ENCODE results near the gene MAN2B2.

MAN2B2 gene

GRCh38 chr4:6568148-6568547 lies 6.8 kb upstream of the MAN2B2 start:
- DNase-seq = no peak

GRCh38 chr4:6568689-6569332 lies 6.2 kb upstream of the MAN2B2 start:
- DNase-seq = no peak

- DNase-seq = no peak
Observed at GRCh38 chr4:6571608-6572007, 3.4 kb upstream of the MAN2B2 start.

GRCh38 chr4:6573551-6573950 lies 1.4 kb upstream of the MAN2B2 start:
- no peak for DNase-seq

- no peak for DNase-seq
Observed at GRCh38 chr4:6573986-6574746, 823 bp upstream of the MAN2B2 start.

- DNase-seq = no peak
Observed at GRCh38 chr4:6575503-6576240, 683 bp downstream of the MAN2B2 start.

GRCh38 chr4:6576512-6576911 lies 1.5 kb downstream of the MAN2B2 start:
- no peak for DNase-seq

- DNase-seq = no peak
Observed at GRCh38 chr4:6576932-6577331, 1.9 kb downstream of the MAN2B2 start.

GRCh38 chr4:6577409-6577808 lies 2.4 kb downstream of the MAN2B2 start:
- DNase-seq = no peak

GRCh38 chr4:6578221-6578620 lies 3.2 kb downstream of the MAN2B2 start:
- DNase-seq = no peak

- DNase-seq = no peak
Observed at GRCh38 chr4:6580353-6580752, 5.4 kb downstream of the MAN2B2 start.

- no peak for DNase-seq
Observed at GRCh38 chr4:6581566-6582121, 6.7 kb downstream of the MAN2B2 start.

GRCh38 chr4:6582889-6583490 lies 8.0 kb downstream of the MAN2B2 start:
- DNase-seq = no peak

- DNase-seq = no peak
Observed at GRCh38 chr4:6584865-6585264, 9.9 kb downstream of the MAN2B2 start.

- DNase-seq = no peak
Observed at GRCh38 chr4:6586715-6587325, 11.8 kb downstream of the MAN2B2 start.

GRCh38 chr4:6589444-6589843 lies 14.5 kb downstream of the MAN2B2 start:
- DNase-seq = no peak

GRCh38 chr4:6591313-6591712 lies 16.3 kb downstream of the MAN2B2 start:
- no peak for DNase-seq

- DNase-seq = no peak
Observed at GRCh38 chr4:6591781-6592180, 16.8 kb downstream of the MAN2B2 start.

GRCh38 chr4:6592804-6593563 lies 18.0 kb downstream of the MAN2B2 start:
- no peak for DNase-seq

GRCh38 chr4:6594341-6594740 lies 19.4 kb downstream of the MAN2B2 start:
- DNase-seq = no peak

GRCh38 chr4:6594826-6595355 lies 19.9 kb downstream of the MAN2B2 start:
- DNase-seq = no peak
